ENCODE data around the gene PPP2R3C. TPM values are rescaled to one million over a fixed set of nuclear protein-coding genes. Genes with fewer than 3 reads are reported as not detected.

Gene PPP2R3C
- polyA plus RNA-seq, 1 donor from 2014 or later = 91.4 TPM

GRCh38 chr14:35149239-35149638 lies 27.4 kb upstream of the PPP2R3C start:
- H3K27me3 ChIP-seq (ENCODE audit: insufficient read depth, low read depth, low read length) = no peaks in the 10 kb centered on the region
- H3K4me2 ChIP-seq (ENCODE audit: low read length) = no peak overlapping the region
- H3K9me3 ChIP-seq (ENCODE audit: low read length) = no peaks in the 10 kb centered on the region
- no peak overlapping the region for H2AFZ ChIP-seq (ENCODE audit: low read depth, low read length)
- H3K9me2 ChIP-seq (ENCODE audit: insufficient read depth, low read length) = no peaks in the 10 kb centered on the region
- H3K9ac ChIP-seq (ENCODE audit: low read length) = no peak overlapping the region
- no peaks in the 10 kb centered on the region for H4K20me1 ChIP-seq (ENCODE audit: insufficient read depth)
- no peaks in the 10 kb centered on the region for H3K79me2 ChIP-seq (replicated peaks; ENCODE audit: insufficient read depth, low read length)
- TF ChIP-seq CTCF (IDR thresholded peaks at IDR 0.05; ENCODE audit: poor library complexity, severe bottlenecking) (no peak), EZH2 (IDR thresholded peaks at IDR 0.05; ENCODE audit: borderline replicate concordance, insufficient read depth, low read length, poor library complexity, severe bottlenecking) (no peak), EP300 (conservative IDR thresholded peaks at IDR 0.05; ENCODE audit: poor library complexity, severe bottlenecking) (no peak), MXI1 (conservative IDR thresholded peaks at IDR 0.05; ENCODE audit: poor library complexity, severe bottlenecking) (no peak), TAF1 (IDR thresholded peaks at IDR 0.05; ENCODE audit: low read depth) (no peak), RAD21 (conservative IDR thresholded peaks at IDR 0.05) (no peak), SMC3 (conservative IDR thresholded peaks at IDR 0.05; ENCODE audit: poor library complexity) (no peak), POLR2AphosphoS5 (IDR thresholded peaks at IDR 0.05) (no peak)
- no peaks in the 10 kb centered on the region for H3K36me3 ChIP-seq (ENCODE audit: insufficient read depth, low read length)
- no peak overlapping the region for H3K4me3 ChIP-seq (ENCODE audit: low read length)
- H3F3A ChIP-seq (ENCODE audit: insufficient read depth, low read length, poor library complexity, severe bottlenecking) = no peaks in the 10 kb centered on the region
- H3K27ac ChIP-seq (ENCODE audit: low read length) = no peak overlapping the region

GRCh38 chr14:35147711-35148110 lies 25.9 kb upstream of the PPP2R3C start:
- Histone ChIP-seq H3K9me2 (ENCODE audit: insufficient read depth, low read length) (no peaks in the 10 kb centered on the region), H3K9me3 (ENCODE audit: low read length) (no peaks in the 10 kb centered on the region), H3K79me2 (replicated peaks; ENCODE audit: insufficient read depth, low read length) (no peaks in the 10 kb centered on the region), H3K4me2 (ENCODE audit: low read length) (no peak overlapping the region), H3K27me3 (ENCODE audit: insufficient read depth, low read depth, low read length) (no peaks in the 10 kb centered on the region), H3K9ac (ENCODE audit: low read length) (no peak overlapping the region), H3F3A (ENCODE audit: insufficient read depth, low read length, poor library complexity, severe bottlenecking) (no peaks in the 10 kb centered on the region), H2AFZ (ENCODE audit: low read depth, low read length) (no peak overlapping the region), H4K20me1 (ENCODE audit: insufficient read depth) (no peaks in the 10 kb centered on the region), H3K36me3 (ENCODE audit: insufficient read depth, low read length) (no peaks in the 10 kb centered on the region), H3K27ac (ENCODE audit: low read length) (no peak overlapping the region), H3K4me3 (ENCODE audit: low read length) (no peak overlapping the region)
- TF ChIP-seq MXI1 (conservative IDR thresholded peaks at IDR 0.05; ENCODE audit: poor library complexity, severe bottlenecking) (no peak), TAF1 (IDR thresholded peaks at IDR 0.05; ENCODE audit: low read depth) (no peak), RAD21 (conservative IDR thresholded peaks at IDR 0.05) (no peak), REST (IDR thresholded peaks at IDR 0.05; ENCODE audit: borderline replicate concordance) (no peak), EZH2 (IDR thresholded peaks at IDR 0.05; ENCODE audit: borderline replicate concordance, insufficient read depth, low read length, poor library complexity, severe bottlenecking) (no peak), CTCF (IDR thresholded peaks at IDR 0.05; ENCODE audit: poor library complexity, severe bottlenecking) (no peak), EP300 (conservative IDR thresholded peaks at IDR 0.05; ENCODE audit: poor library complexity, severe bottlenecking) (no peak), POLR2AphosphoS5 (IDR thresholded peaks at IDR 0.05) (no peak), SMC3 (conservative IDR thresholded peaks at IDR 0.05; ENCODE audit: poor library complexity) (no peak)
